Measurements from ENCODE around the gene CAV2. TPM values are rescaled to one million over a fixed set of nuclear protein-coding genes. Genes with fewer than 3 reads are reported as not detected.

CAV2 gene
- total RNA-seq, 1 donor from 2014 or later, result 150 TPM

- Histone ChIP-seq H3K27me3 (ENCODE audit: control insufficient read depth, insufficient read depth, low read length) (no peaks in the 10 kb centered on the region), H3K4me3 (ENCODE audit: low read depth, low read length) (no peak overlapping the region), H3K36me3 (ENCODE audit: control insufficient read depth, insufficient read depth, low read length) (no peaks in the 10 kb centered on the region)
- no peak for TF ChIP-seq CTCF (IDR thresholded peaks at IDR 0.05; ENCODE audit: insufficient read depth, low read length, severe bottlenecking)
- no peak for FAIRE-seq
- DNase-seq (ENCODE audit: low read depth), result no peak
These were observed 13.1 kb downstream of the CAV2 start for GRCh38 chr7:116512520-116513188.

GRCh38 chr7:116515584-116515983 lies 16.0 kb downstream of the CAV2 start:
- no peak for FAIRE-seq
- Histone ChIP-seq H3K4me3 (ENCODE audit: low read depth, low read length) (no peak overlapping the region), H3K27me3 (ENCODE audit: control insufficient read depth, insufficient read depth, low read length) (no peaks in the 10 kb centered on the region), H3K36me3 (ENCODE audit: control insufficient read depth, insufficient read depth, low read length) (no peaks in the 10 kb centered on the region)
- no peak for DNase-seq (ENCODE audit: low read depth)
- no peak for TF ChIP-seq CTCF (IDR thresholded peaks at IDR 0.05; ENCODE audit: insufficient read depth, low read length, severe bottlenecking)

DNA sequence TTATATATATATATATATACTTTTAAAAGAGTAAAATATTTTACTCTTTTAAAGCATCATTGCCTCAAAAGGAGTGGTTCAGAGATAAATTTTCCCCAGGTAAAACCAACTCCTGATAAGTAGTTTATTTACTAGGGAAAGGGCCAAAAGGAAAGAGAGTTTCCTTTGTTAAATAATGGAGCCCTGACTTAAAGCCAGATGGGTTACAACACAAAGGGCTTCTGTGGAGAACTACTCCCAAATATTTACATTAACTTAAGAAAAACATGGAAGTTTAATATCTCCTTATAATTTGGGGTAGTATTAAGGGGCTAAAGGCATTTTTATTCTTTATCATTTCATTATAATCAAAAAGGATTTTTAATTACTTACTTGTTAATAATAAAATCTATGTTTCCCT lies 16.8 kb downstream of the CAV2 start:
- DNase-seq (ENCODE audit: low read depth) (no peak), FAIRE-seq (no peak)
- TF ChIP-seq CTCF (IDR thresholded peaks at IDR 0.05; ENCODE audit: insufficient read depth, low read length, severe bottlenecking), result no peak
- Histone ChIP-seq H3K4me3 (ENCODE audit: low read depth, low read length) (no peak overlapping the region), H3K27me3 (ENCODE audit: control insufficient read depth, insufficient read depth, low read length) (no peaks in the 10 kb centered on the region), H3K36me3 (ENCODE audit: control insufficient read depth, insufficient read depth, low read length) (no peaks in the 10 kb centered on the region)

DNA sequence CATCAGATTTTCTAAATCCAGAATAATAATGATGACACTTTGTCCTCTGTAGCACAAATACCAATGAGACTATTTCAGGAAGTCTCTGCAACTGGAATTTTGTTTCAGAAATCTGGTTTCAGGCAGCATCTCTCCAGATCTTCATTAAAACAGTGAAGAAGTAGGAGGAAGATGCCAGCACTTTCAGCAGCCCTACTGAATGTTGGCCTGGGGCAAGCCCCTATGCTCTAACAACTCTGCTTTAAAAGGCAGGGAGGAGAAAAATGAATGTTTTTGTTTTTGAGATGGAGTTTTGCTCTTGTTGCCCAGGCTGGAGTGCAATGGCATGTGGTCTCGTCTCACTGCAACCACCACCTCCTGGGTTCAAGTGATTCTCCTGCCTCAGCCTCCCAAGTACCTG lies 18.1 kb downstream of the CAV2 start:
- FAIRE-seq, result no peak
- no peaks in the 10 kb centered on the region for H3K36me3 ChIP-seq (ENCODE audit: control insufficient read depth, insufficient read depth, low read length)
- TF ChIP-seq CTCF (IDR thresholded peaks at IDR 0.05; ENCODE audit: insufficient read depth, low read length, severe bottlenecking), result no peak
- no peak for DNase-seq (ENCODE audit: low read depth)
- no peaks in the 10 kb centered on the region for H3K27me3 ChIP-seq (ENCODE audit: control insufficient read depth, insufficient read depth, low read length)
- H3K4me3 ChIP-seq (ENCODE audit: low read depth, low read length), result no peak overlapping the region

- FAIRE-seq (no peak), DNase-seq (ENCODE audit: low read depth) (no peak)
- TF ChIP-seq CTCF (IDR thresholded peaks at IDR 0.05; ENCODE audit: insufficient read depth, low read length, severe bottlenecking), result no peak
- Histone ChIP-seq H3K36me3 (ENCODE audit: control insufficient read depth, insufficient read depth, low read length) (no peaks in the 10 kb centered on the region), H3K4me3 (ENCODE audit: low read depth, low read length) (no peak overlapping the region), H3K27me3 (ENCODE audit: control insufficient read depth, insufficient read depth, low read length) (no peaks in the 10 kb centered on the region)
These were observed 19.4 kb downstream of the CAV2 start for GRCh38 chr7:116518961-116519360.
